RWPE1 (cell line): Measurements from ENCODE around the gene EDIL3.
A peak's percentile ranks its signal among the peaks of the same experiment; 100 is the strongest.
"Not testable (repeated sequence)": the region's sequence is repeated elsewhere in the genome, so short reads cannot be mapped to it uniquely, and the experiment has no call there.

Experiments
- CTCF ChIA-PET: fragments of 350-600 bp; sonication (Branson Sonifier 250); formaldehyde crosslinking; extraction: SDS; loops from one replicate; lab custom pipeline; 2021; lab: Yijun Ruan, JAX
- POLR2A ChIA-PET: fragments of 400-600 bp; formaldehyde crosslinking; extraction: SDS; loops from one replicate; lab custom pipeline; 2020; ENCODE audit warnings: antibody characterized with exemption; ENCODE audit not compliant: low non-redundant PET; lab: Yijun Ruan, JAX
- DNase-seq: peaks from one replicate; pipeline ENCODE4 v3.0.0; 2012; ENCODE audit warnings: low spot score
- H3K27ac ChIP-seq: fragments of 450-650 bp; 2 replicates; pipeline ENCODE4 v1.5.1; 2017
- CTCF ChIP-seq: fragments of 450-650 bp; conservative IDR thresholded peaks from 2 replicates; pipeline ENCODE4 v1.5.1; 2017; ENCODE audit warnings: low read depth, mild to moderate bottlenecking

The EDIL3 gene

GRCh38 chr5:84306601-84307000 lies 78.1 kb downstream of the EDIL3 start:
- no peak for TF ChIP-seq CTCF
- H3K27ac ChIP-seq, result no peak overlapping the region
- ChIA-PET CTCF (no interaction called here), POLR2A (no interaction called here)
- DNase-seq, result no peak

GRCh38 chr5:84304599-84304998 lies 80.1 kb downstream of the EDIL3 start:
- H3K27ac ChIP-seq, result no peak overlapping the region
- POLR2A ChIA-PET, result no interaction called here
- TF ChIP-seq CTCF, result no peak

GRCh38 chr5:84303315-84303714 lies 81.4 kb downstream of the EDIL3 start:
- ChIA-PET POLR2A (interaction anchor here (0.6 kb wide), 1 partner anchor 679 kb away, joined by 4 read pairs; no protein-coding TSS in a partner anchor), CTCF (no interaction called here)
- DNase-seq, result peak; percentile 30

More at GRCh38 chr5:84304599-84304998, 80.1 kb downstream of the EDIL3 start:
- no peak for DNase-seq
- CTCF ChIA-PET, result no interaction called here

GRCh38 chr5:84301535-84301934 lies 83.1 kb downstream of the EDIL3 start:
- no peak for TF ChIP-seq CTCF
- POLR2A ChIA-PET, result no interaction called here
- no peak overlapping the region for H3K27ac ChIP-seq
- DNase-seq, result peak; percentile 25
- CTCF ChIA-PET, result no interaction called here

More at GRCh38 chr5:84303315-84303714, 81.4 kb downstream of the EDIL3 start:
- TF ChIP-seq CTCF, result no peak
- H3K27ac ChIP-seq, result no peak overlapping the region

GRCh38 chr5:84299959-84300358 lies 84.7 kb downstream of the EDIL3 start:
- no peak overlapping the region for H3K27ac ChIP-seq
- ChIA-PET CTCF (no interaction called here), POLR2A (no interaction called here)
- no peak for TF ChIP-seq CTCF
- DNase-seq, result no peak

GRCh38 chr5:84298628-84299027 lies 86.1 kb downstream of the EDIL3 start:
- TF ChIP-seq CTCF, result no peak
- no peak overlapping the region for H3K27ac ChIP-seq
- DNase-seq, result no peak
- ChIA-PET CTCF (no interaction called here), POLR2A (no interaction called here)

- CTCF ChIA-PET, DNase-seq, POLR2A ChIA-PET, H3K27ac ChIP-seq: not testable (repeated sequence)
Measured at GRCh38 chr5:84297641-84298040, 87.0 kb downstream of the EDIL3 start.
